Ishikawa (cell line): ENCODE measurements around the gene ANO9.

Source experiments
- CREB1 ChIP-seq: IDR thresholded peaks from 2 replicates; pipeline ENCODE4 v1.6.1; 2012; ENCODE audit warnings: low read depth
- FOXM1 ChIP-seq: IDR thresholded peaks from 2 replicates; pipeline ENCODE4 v1.6.1; 2012; ENCODE audit warnings: low read depth, borderline replicate concordance
- MAX ChIP-seq: IDR thresholded peaks from 2 replicates; pipeline ENCODE4 v1.6.1; 2012
- NFIC ChIP-seq: IDR thresholded peaks from 2 replicates; pipeline ENCODE4 v1.6.1; 2012
- TEAD4 ChIP-seq: IDR thresholded peaks from 2 replicates; pipeline ENCODE4 v1.6.1; 2012

- TF ChIP-seq TEAD4 (no peak), MAX (no peak), NFIC (no peak), FOXM1 (no peak), CREB1 (no peak)
These were observed 781 bp downstream of the ANO9 start for GRCh38 chr11:441043-441417.
